ENCODE results near the gene CLEC10A. TPM values are rescaled to one million over a fixed set of nuclear protein-coding genes. Genes with fewer than 3 reads are reported as not detected.

Gene CLEC10A
- total RNA-seq, 4 donors from 2014 or later, result 3.0 to 14.0 (median 13.1) TPM

- H3K4me1 ChIP-seq, result peaks cover 0 to 4% (median 0%) of the 10 kb centered on the region in 4 donors
- H3K27me3 ChIP-seq, result peaks cover 0 to 17% (median 0%) of the 10 kb centered on the region in 4 donors
- intact Hi-C loops (cut with DNase I), result no loop called here
- no peaks in the 10 kb centered on the region for H3K9me3 ChIP-seq
- no peak overlapping the region for H3K27ac ChIP-seq (replicated peaks in 1 of 4)
- 36% methylated on average over 7 of the region's 7 CpGs for WGBS
- no peak for DNase-seq (ENCODE audit: extremely low spot score)
- no peaks in the 10 kb centered on the region for H3K36me3 ChIP-seq
- TF ChIP-seq, protein P1, sequence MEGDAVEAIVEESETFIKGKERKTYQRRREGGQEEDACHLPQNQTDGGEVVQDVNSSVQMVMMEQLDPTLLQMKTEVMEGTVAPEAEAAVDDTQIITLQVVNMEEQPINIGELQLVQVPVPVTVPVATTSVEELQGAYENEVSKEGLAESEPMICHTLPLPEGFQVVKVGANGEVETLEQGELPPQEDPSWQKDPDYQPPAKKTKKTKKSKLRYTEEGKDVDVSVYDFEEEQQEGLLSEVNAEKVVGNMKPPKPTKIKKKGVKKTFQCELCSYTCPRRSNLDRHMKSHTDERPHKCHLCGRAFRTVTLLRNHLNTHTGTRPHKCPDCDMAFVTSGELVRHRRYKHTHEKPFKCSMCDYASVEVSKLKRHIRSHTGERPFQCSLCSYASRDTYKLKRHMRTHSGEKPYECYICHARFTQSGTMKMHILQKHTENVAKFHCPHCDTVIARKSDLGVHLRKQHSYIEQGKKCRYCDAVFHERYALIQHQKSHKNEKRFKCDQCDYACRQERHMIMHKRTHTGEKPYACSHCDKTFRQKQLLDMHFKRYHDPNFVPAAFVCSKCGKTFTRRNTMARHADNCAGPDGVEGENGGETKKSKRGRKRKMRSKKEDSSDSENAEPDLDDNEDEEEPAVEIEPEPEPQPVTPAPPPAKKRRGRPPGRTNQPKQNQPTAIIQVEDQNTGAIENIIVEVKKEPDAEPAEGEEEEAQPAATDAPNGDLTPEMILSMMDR (IDR thresholded peaks at IDR 0.05), result no peak
- TF ChIP-seq POLR2A (IDR thresholded peaks at IDR 0.05; ENCODE audit: low read depth), result no peak
- no peak for TF ChIP-seq EP300 (IDR thresholded peaks at IDR 0.05)
- TF ChIP-seq POLR2AphosphoS5 (IDR thresholded peaks at IDR 0.05), result no peak
- no peak overlapping the region for H3K4me3 ChIP-seq
Measured at GRCh38 chr17:7084088-7084487, 4.0 kb upstream of the CLEC10A start.

GRCh38 chr17:7083592-7083991 is 3.5 kb upstream of the CLEC10A start:
- Histone ChIP-seq H3K4me1 (peaks cover 0 to 4% (median 0%) of the 10 kb centered on the region in 4 donors), H3K36me3 (no peaks in the 10 kb centered on the region), H3K4me3 (no peak overlapping the region), H3K27ac (replicated peaks in 1 of 4) (no peak overlapping the region), H3K9me3 (no peaks in the 10 kb centered on the region), H3K27me3 (peaks cover 0 to 17% (median 0%) of the 10 kb centered on the region in 4 donors)
- WGBS, result 63% methylated on average over 4 of the region's 4 CpGs
- intact Hi-C loops (cut with DNase I), result no loop called here
- no peak for DNase-seq (ENCODE audit: extremely low spot score)
- no peak for TF ChIP-seq POLR2AphosphoS5 (IDR thresholded peaks at IDR 0.05)

DNA sequence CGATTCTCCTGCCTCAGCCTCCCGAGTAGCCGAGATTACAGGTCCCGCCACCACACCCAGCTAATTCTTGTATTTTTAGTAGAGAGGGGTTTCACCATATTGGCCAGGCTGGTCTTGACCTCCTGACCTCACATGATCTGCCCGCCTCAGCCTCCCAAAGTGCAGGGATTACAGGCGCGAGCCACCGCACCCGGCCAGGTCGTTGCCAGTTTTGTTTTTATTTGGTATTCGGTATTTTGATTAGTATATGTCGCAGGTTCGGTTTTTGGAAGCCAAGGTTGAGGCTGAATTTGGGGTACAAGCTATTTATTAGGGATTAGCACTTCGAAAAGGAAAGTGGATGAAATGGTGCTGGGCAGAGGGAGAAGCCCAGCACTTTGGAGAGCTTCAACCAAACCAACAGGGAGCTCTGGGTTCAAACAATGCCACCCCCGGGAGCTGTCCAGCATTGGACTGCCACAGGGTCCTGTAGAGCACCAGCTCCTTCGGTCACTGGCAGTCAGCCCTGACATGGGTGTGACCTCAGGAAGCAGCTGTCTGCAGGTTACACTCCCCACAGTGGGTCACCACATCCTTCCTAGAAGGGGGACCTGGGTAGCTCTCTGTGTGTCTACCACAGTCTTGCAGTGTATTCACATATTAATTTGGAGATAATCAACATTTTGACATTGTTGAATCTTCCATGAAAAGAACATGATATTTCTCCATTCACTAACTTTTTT is 1.5 kb upstream of the CLEC10A start:
- Histone ChIP-seq H3K9me3 (no peaks in the 10 kb centered on the region), H3K4me3 (no peak overlapping the region), H3K36me3 (no peaks in the 10 kb centered on the region), H3K27ac (replicated peaks in 1 of 4) (no peak overlapping the region), H3K4me1 (peaks cover 0 to 4% (median 0%) of the 10 kb centered on the region in 4 donors), H3K27me3 (peaks cover 0 to 15% (median 0%) of the 10 kb centered on the region in 4 donors)
- 82% methylated on average over 16 of the region's 16 CpGs for WGBS
- TF ChIP-seq POLR2A (IDR thresholded peaks at IDR 0.05; ENCODE audit: low read depth), result no peak
- TF ChIP-seq, protein P1 (IDR thresholded peaks at IDR 0.05), result no peak
- DNase-seq (ENCODE audit: extremely low spot score), result no peak
- intact Hi-C loops (cut with DNase I), result no loop called here

GRCh38 chr17:7080456-7081041 is 498 bp upstream of the CLEC10A start:
- no peak for TF ChIP-seq EP300 (IDR thresholded peaks at IDR 0.05)
- peak in 1 of 2 donors; percentile 12 for TF ChIP-seq POLR2AphosphoS5 (IDR thresholded peaks at IDR 0.05)
- Histone ChIP-seq H3K4me1 (peaks cover 0 to 4% (median 0%) of the 10 kb centered on the region in 4 donors), H3K9me3 (no peaks in the 10 kb centered on the region), H3K27ac (replicated peaks in 1 of 4) (peak overlapping the region in 2 of 4 donors; percentile 31 to 60), H3K27me3 (peaks cover 0 to 7% (median 0%) of the 10 kb centered on the region in 4 donors), H3K4me3 (no peak overlapping the region), H3K36me3 (no peaks in the 10 kb centered on the region)
- WGBS, result 52% methylated on average over 10 of the region's 10 CpGs
- intact Hi-C loops (cut with DNase I), result no loop called here
- DNase-seq (ENCODE audit: extremely low spot score), result no peak

GRCh38 chr17:7078711-7079110 is 1.3 kb downstream of the CLEC10A start:
- 88% methylated on average over 10 of the region's 10 CpGs for WGBS
- TF ChIP-seq, protein P1 (IDR thresholded peaks at IDR 0.05), result no peak
- no peak for TF ChIP-seq POLR2A (IDR thresholded peaks at IDR 0.05; ENCODE audit: low read depth)
- TF ChIP-seq EP300 (IDR thresholded peaks at IDR 0.05), result no peak
- no peak for TF ChIP-seq POLR2AphosphoS5 (IDR thresholded peaks at IDR 0.05)
- Histone ChIP-seq H3K4me1 (peaks cover 0 to 4% (median 0%) of the 10 kb centered on the region in 4 donors), H3K9me3 (no peaks in the 10 kb centered on the region), H3K27me3 (peaks cover 0 to 4% (median 0%) of the 10 kb centered on the region in 4 donors), H3K4me3 (peak overlapping the region in 2 of 4 donors; percentile 7 to 9), H3K36me3 (no peaks in the 10 kb centered on the region), H3K27ac (replicated peaks in 1 of 4) (no peak overlapping the region)
- intact Hi-C loops (cut with DNase I), result no loop called here
- no peak for DNase-seq (ENCODE audit: extremely low spot score)
